H1 (cell line): Measurements from ENCODE around the gene TTC33.

ENCODE experiments used
- POLR2AphosphoS5 ChIP-seq: IDR thresholded peaks from 2 replicates; pipeline ENCODE4 v1.6.1; 2011; ENCODE audit warnings: low read depth, low read length
- TCF12 ChIP-seq: IDR thresholded peaks from 2 replicates; pipeline ENCODE4 v1.6.1; 2011; ENCODE audit warnings: low read depth, mild to moderate bottlenecking, low read length

DNA sequence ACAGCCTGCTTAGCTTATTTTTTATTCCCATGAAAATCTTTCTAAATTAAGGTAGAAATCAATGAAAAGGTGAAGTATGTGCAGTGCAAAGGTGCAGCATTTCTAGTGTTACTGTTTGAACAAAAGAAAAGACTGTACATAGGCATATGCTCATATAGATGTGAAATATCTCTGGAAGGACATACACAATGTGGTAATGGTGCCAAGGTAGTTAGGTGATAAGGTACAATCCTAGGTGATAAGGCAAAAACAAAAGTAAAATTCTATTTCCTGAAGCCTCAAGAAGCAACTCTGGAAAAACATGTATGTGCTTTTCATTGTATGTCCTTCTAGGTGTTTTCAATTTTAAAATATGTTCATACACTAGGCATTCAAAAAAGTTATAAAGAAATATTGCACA is 215.5 kb downstream of the TTC33 start:
- TF ChIP-seq TCF12 (no peak), POLR2AphosphoS5 (no peak)
